Activated CD8-positive, alpha-beta memory T cell treated with anti-CD3 and anti-CD28 coated beads for 48 hours (primary cell): Measurements from ENCODE around the gene COMMD1.

Source experiments
- DNase-seq, 3 experiments: peaks; one replicate each; pipeline ENCODE4 v3.0.0-alpha.2; 2020; ENCODE audit warnings: low read depth in 2 of 3, low spot score in 2 of 3

COMMD1 gene

GRCh38 chr2:62175728-62176127 is 270.3 kb downstream of the COMMD1 start:
- DNase-seq: no peak

GRCh38 chr2:62176801-62177200 is 271.3 kb downstream of the COMMD1 start:
- no peak for DNase-seq

GRCh38 chr2:62177392-62178049 is 272.0 kb downstream of the COMMD1 start:
- no peak for DNase-seq

- DNase-seq: no peak
Measured at GRCh38 chr2:62178741-62179271, 273.3 kb downstream of the COMMD1 start.

- no peak for DNase-seq
Measured at GRCh38 chr2:62180975-62181374, 275.5 kb downstream of the COMMD1 start.

- no peak for DNase-seq
Measured at GRCh38 chr2:62181843-62182242, 276.4 kb downstream of the COMMD1 start.

GRCh38 chr2:62184512-62185230 is 279.2 kb downstream of the COMMD1 start:
- no peak for DNase-seq
